ENCODE data around the gene CX3CL1.

GRCh38 chr16:57358086-57358420 is 14.2 kb upstream of the CX3CL1 start:
- TF ChIP-seq RARB (CRISPR knock-in tag; IDR thresholded peaks at IDR 0.05) (no peak), TOX (CRISPR knock-in tag; IDR thresholded peaks at IDR 0.05; ENCODE audit: borderline replicate concordance) (no peak), ESRRG (CRISPR knock-in tag; IDR thresholded peaks at IDR 0.05) (no peak), PATZ1 (CRISPR knock-in tag; IDR thresholded peaks at IDR 0.05; ENCODE audit: borderline replicate concordance) (no peak), ZC3H10 (CRISPR knock-in tag; IDR thresholded peaks at IDR 0.05) (no peak), CSDC2 (CRISPR knock-in tag; IDR thresholded peaks at IDR 0.05) (no peak), ISL1 (CRISPR knock-in tag; IDR thresholded peaks at IDR 0.05) (no peak), ZNF70 (CRISPR knock-in tag; IDR thresholded peaks at IDR 0.05) (no peak), SNAI2 (CRISPR knock-in tag; IDR thresholded peaks at IDR 0.05) (no peak), TSHZ2 (CRISPR knock-in tag; IDR thresholded peaks at IDR 0.05) (no peak), ZFP30 (CRISPR knock-in tag; IDR thresholded peaks at IDR 0.05) (no peak), TCF4 (CRISPR knock-in tag; IDR thresholded peaks at IDR 0.05; ENCODE audit: borderline replicate concordance) (no peak)

Measured in SK-N-SH treated with all-trans-retinoic acid at 6 μM for 48 hours (cell line).